Trophoblast cell (in vitro differentiated cells and primary cell): ENCODE measurements around the gene LTA.

ENCODE experiments used
- DNase-seq, 2 donors: peaks; one replicate each; pipeline ENCODE4 v3.0.0-alpha.2; 2016
- H2AFZ ChIP-seq: 2 replicates; pipeline ENCODE4 v1.6.1; 2013; ENCODE audit warnings: low read length, moderate library complexity, mild to moderate bottlenecking; ENCODE audit not compliant: insufficient read depth, poor library complexity
- H2AK5ac ChIP-seq: 2 replicates; pipeline ENCODE4 v1.6.1; 2013; ENCODE audit warnings: mild to moderate bottlenecking, low read length
- H2BK120ac ChIP-seq: 2 replicates; pipeline ENCODE4 v1.6.1; 2013; ENCODE audit warnings: low read length, mild to moderate bottlenecking, moderate library complexity; ENCODE audit not compliant: insufficient read depth, poor library complexity
- H2BK12ac ChIP-seq: 2 replicates; pipeline ENCODE4 v1.6.1; 2013; ENCODE audit warnings: mild to moderate bottlenecking, low read length, moderate library complexity
- H2BK5ac ChIP-seq: 2 replicates; pipeline ENCODE4 v1.6.1; 2013; ENCODE audit warnings: low read length, low read depth, moderate library complexity, mild to moderate bottlenecking; ENCODE audit not compliant: poor library complexity
- H3K14ac ChIP-seq: 2 replicates; pipeline ENCODE4 v1.6.1; 2013; ENCODE audit warnings: mild to moderate bottlenecking, low read length
- H3K18ac ChIP-seq: 2 replicates; pipeline ENCODE4 v1.6.1; 2013; ENCODE audit warnings: mild to moderate bottlenecking, low read length
- H3K23ac ChIP-seq: 2 replicates; pipeline ENCODE4 v1.6.1; 2013; ENCODE audit warnings: low read length
- H3K27ac ChIP-seq: 2 replicates; pipeline ENCODE4 v1.5.1; 2013; ENCODE audit warnings: low read depth, mild to moderate bottlenecking, inconsistent platforms, low read length, moderate library complexity
- H3K27me3 ChIP-seq: 2 replicates; pipeline ENCODE4 v1.6.1; 2013; ENCODE audit warnings: inconsistent platforms, mild to moderate bottlenecking, low read length, moderate library complexity; ENCODE audit not compliant: insufficient read depth
- H3K36me3 ChIP-seq, 2 experiments: 1 replicate in 1 of 2; 2 replicates in 1 of 2; pipeline ENCODE4 v1.6.1; 2013; ENCODE audit warnings: low read length in 2 of 2, mild to moderate bottlenecking in 2 of 2, moderate library complexity in 1 of 2; ENCODE audit not compliant: insufficient read depth in 2 of 2, control insufficient read depth in 1 of 2
- H3K4ac ChIP-seq: 2 replicates; pipeline ENCODE4 v1.6.1; 2013; ENCODE audit warnings: low read depth, mild to moderate bottlenecking, low read length, moderate library complexity
- H3K4me1 ChIP-seq, 2 experiments: 1 replicate in 1 of 2; 2 replicates in 1 of 2; pipeline ENCODE4 v1.6.1; 2013; ENCODE audit warnings: low read length in 2 of 2, mild to moderate bottlenecking in 2 of 2, moderate library complexity in 1 of 2; ENCODE audit not compliant: insufficient read depth in 2 of 2, control insufficient read depth in 1 of 2
- H3K4me2 ChIP-seq: 2 replicates; pipeline ENCODE4 v1.6.1; 2013; ENCODE audit warnings: inconsistent platforms, mild to moderate bottlenecking, low read length, moderate library complexity
- H3K4me3 ChIP-seq: 2 replicates; pipeline ENCODE4 v1.5.1; 2013; ENCODE audit warnings: mild to moderate bottlenecking, low read depth, low read length, inconsistent platforms
- H3K79me1 ChIP-seq: one replicate; pipeline ENCODE4 v1.6.1; 2013; ENCODE audit warnings: low read length
- H3K79me2 ChIP-seq: 2 replicates; pipeline ENCODE4 v1.6.1; 2013; ENCODE audit warnings: low read length, mild to moderate bottlenecking; ENCODE audit not compliant: control insufficient read depth, insufficient read depth, poor library complexity
- H3K9ac ChIP-seq: 2 replicates; pipeline ENCODE4 v1.6.1; 2013; ENCODE audit warnings: mild to moderate bottlenecking, low read length
- H3K9me3 ChIP-seq: 2 replicates; pipeline ENCODE4 v1.6.1; 2013; ENCODE audit warnings: low read depth, mild to moderate bottlenecking, control low read depth, inconsistent platforms, low read length; ENCODE audit not compliant: insufficient read depth
- H4K12ac ChIP-seq: 2 replicates; pipeline ENCODE4 v1.6.1; 2013; ENCODE audit warnings: low read depth, mild to moderate bottlenecking, low read length, moderate library complexity
- H4K8ac ChIP-seq: 2 replicates; pipeline ENCODE4 v1.6.1; 2013; ENCODE audit warnings: low read depth, mild to moderate bottlenecking, low read length, moderate library complexity
- H4K91ac ChIP-seq: one replicate; pipeline ENCODE4 v1.6.1; 2013; ENCODE audit warnings: low read depth, mild to moderate bottlenecking, low read length, moderate library complexity
- WGBS: extraction: QIAGEN DNeasy Blood & Tissue Kit; methylation state at CpG from one replicate; pipeline ENCODE4 v1.1.7; 2013; ENCODE audit warnings: missing lambda C conversion rate; ENCODE audit not compliant: insufficient read length, insufficient coverage; ENCODE audit errors: extremely low coverage; 5-methylcytosine and 5-hydroxymethylcytosine counted together

Gene LTA

GRCh38 chr6:31541059-31541657 is 30.9 kb upstream of the LTA start:
- peaks cover 25 to 39% of the 10 kb centered on the region in 2 experiments for H3K36me3 ChIP-seq

GRCh38 chr6:31541658-31542521 is 30.2 kb upstream of the LTA start, which contains the start of gene DDX39B:
TSS of gene DDX39B (minus strand) at chr6:31542003. CDS start at chr6:31540532, 1,471 bp downstream.
- Histone ChIP-seq H3K18ac (peak within 1 kb of the TSS; percentile 54), H2BK12ac (no peak within 1 kb of the TSS), H2BK5ac (peak within 1 kb of the TSS; percentile 81), H3K27me3 (no peaks in the 10 kb centered on the region), H2BK120ac (peak within 1 kb of the TSS; percentile 8), H3K23ac (no peak within 1 kb of the TSS), H4K91ac (peak within 1 kb of the TSS; percentile 92), H3K14ac (peak within 1 kb of the TSS; percentile 29), H4K8ac (peak within 1 kb of the TSS; percentile 67), H3K4me2 (peak within 1 kb of the TSS; percentile 83), H4K12ac (peak within 1 kb of the TSS; percentile 32), H2AK5ac (peak within 1 kb of the TSS; percentile 14), H3K4ac (peak within 1 kb of the TSS; percentile 90), H3K27ac (peak within 1 kb of the TSS; percentile 87), H3K79me1 (peaks cover 10% of the 10 kb centered on the region), H3K9me3 (no peaks in the 10 kb centered on the region), H2AFZ (peak within 1 kb of the TSS; percentile 27), H3K36me3 (peaks cover 20 to 32% of the 10 kb centered on the region in 2 experiments), H3K79me2 (peaks cover 20% of the 10 kb centered on the region), H3K4me3 (peak within 1 kb of the TSS; percentile 82), H3K9ac (peak within 1 kb of the TSS; percentile 95), H3K4me1 (peaks cover 6% of the 10 kb centered on the region in 2 experiments)
- DNase-seq: peak; percentile 94 to 98
- no CpG with 5 or more reads among the region's 43 CpGs for WGBS

More at GRCh38 chr6:31541059-31541657, 30.9 kb upstream of the LTA start:
- peak in 1 of 2 donors; percentile 33 for DNase-seq
- H2BK120ac ChIP-seq: peak overlapping the region; percentile 3
- H3K9me3 ChIP-seq: no peaks in the 10 kb centered on the region
- peaks cover 6% of the 10 kb centered on the region in 2 experiments for H3K4me1 ChIP-seq
- peak overlapping the region; percentile 32 for H4K12ac ChIP-seq
- no CpG with 5 or more reads among the region's 21 CpGs for WGBS
- H3K14ac ChIP-seq: peak overlapping the region; percentile 29
- H3K4ac ChIP-seq: peak overlapping the region; percentile 90
- peaks cover 20% of the 10 kb centered on the region for H3K79me2 ChIP-seq
- H3K27me3 ChIP-seq: no peaks in the 10 kb centered on the region
- H4K8ac ChIP-seq: peak overlapping the region; percentile 65
- H3K4me3 ChIP-seq: peak overlapping the region; percentile 82
- peak overlapping the region; percentile 81 for H2BK5ac ChIP-seq
- H3K23ac ChIP-seq: no peak overlapping the region
- H3K27ac ChIP-seq: peak overlapping the region; percentile 87
- peak overlapping the region; percentile 14 for H2AK5ac ChIP-seq
- peak overlapping the region; percentile 95 for H3K9ac ChIP-seq
- H3K4me2 ChIP-seq: peak overlapping the region; percentile 83
- peak overlapping the region; percentile 54 for H3K18ac ChIP-seq
- peak overlapping the region; percentile 3 for H2AFZ ChIP-seq
- peak overlapping the region; percentile 92 for H4K91ac ChIP-seq
- H3K79me1 ChIP-seq: peaks cover 10% of the 10 kb centered on the region
- H2BK12ac ChIP-seq: no peak overlapping the region

- H3K9ac ChIP-seq: no peak overlapping the region
- no peak overlapping the region for H3K18ac ChIP-seq
- no peak overlapping the region for H2AK5ac ChIP-seq
- H3K36me3 ChIP-seq: peaks cover 12 to 17% of the 10 kb centered on the region in 2 experiments
- H2BK12ac ChIP-seq: no peak overlapping the region
- peaks cover 10 to 11% of the 10 kb centered on the region in 2 experiments for H3K4me1 ChIP-seq
- H4K8ac ChIP-seq: no peak overlapping the region
- no peaks in the 10 kb centered on the region for H3K9me3 ChIP-seq
- H4K91ac ChIP-seq: no peak overlapping the region
- peaks cover 12% of the 10 kb centered on the region for H3K79me1 ChIP-seq
- no peak overlapping the region for H2BK5ac ChIP-seq
- no peak overlapping the region for H3K27ac ChIP-seq
- peaks cover 20% of the 10 kb centered on the region for H3K79me2 ChIP-seq
- no peak overlapping the region for H3K23ac ChIP-seq
- H2AFZ ChIP-seq: no peak overlapping the region
- no peak overlapping the region for H3K4me2 ChIP-seq
- no peak overlapping the region for H2BK120ac ChIP-seq
- no peak overlapping the region for H3K14ac ChIP-seq
- no peak overlapping the region for H3K4me3 ChIP-seq
- H3K27me3 ChIP-seq: no peaks in the 10 kb centered on the region
- DNase-seq: no peak
- no peak overlapping the region for H3K4ac ChIP-seq
- no CpG with 5 or more reads among the region's 6 CpGs for WGBS
- H4K12ac ChIP-seq: no peak overlapping the region
Observed at GRCh38 chr6:31543639-31544038, 28.4 kb upstream of the LTA start.

GRCh38 chr6:31544676-31545075 is 27.4 kb upstream of the LTA start:
- Histone ChIP-seq H4K12ac (no peak overlapping the region), H2BK120ac (no peak overlapping the region), H3K4me1 (peaks cover 10 to 11% of the 10 kb centered on the region in 2 experiments), H3K18ac (no peak overlapping the region), H3K9me3 (no peaks in the 10 kb centered on the region), H3K9ac (no peak overlapping the region), H3K4ac (no peak overlapping the region), H3K23ac (no peak overlapping the region), H3K27ac (no peak overlapping the region), H3K36me3 (peaks cover 9 to 10% of the 10 kb centered on the region in 2 experiments), H3K27me3 (no peaks in the 10 kb centered on the region), H2BK12ac (no peak overlapping the region), H2BK5ac (no peak overlapping the region), H3K4me2 (no peak overlapping the region), H3K4me3 (no peak overlapping the region), H2AFZ (no peak overlapping the region), H3K14ac (no peak overlapping the region), H4K8ac (no peak overlapping the region), H3K79me2 (peaks cover 17% of the 10 kb centered on the region), H4K91ac (no peak overlapping the region), H3K79me1 (peaks cover 12% of the 10 kb centered on the region), H2AK5ac (no peak overlapping the region)
- DNase-seq: no peak
- no CpG with 5 or more reads among the region's 2 CpGs for WGBS
